ENCODE measurements around the gene AGGF1.
"Not testable (repeated sequence)": the region's sequence is repeated elsewhere in the genome, so short reads cannot be mapped to it uniquely, and the experiment has no call there.

AGGF1 gene, protein sequence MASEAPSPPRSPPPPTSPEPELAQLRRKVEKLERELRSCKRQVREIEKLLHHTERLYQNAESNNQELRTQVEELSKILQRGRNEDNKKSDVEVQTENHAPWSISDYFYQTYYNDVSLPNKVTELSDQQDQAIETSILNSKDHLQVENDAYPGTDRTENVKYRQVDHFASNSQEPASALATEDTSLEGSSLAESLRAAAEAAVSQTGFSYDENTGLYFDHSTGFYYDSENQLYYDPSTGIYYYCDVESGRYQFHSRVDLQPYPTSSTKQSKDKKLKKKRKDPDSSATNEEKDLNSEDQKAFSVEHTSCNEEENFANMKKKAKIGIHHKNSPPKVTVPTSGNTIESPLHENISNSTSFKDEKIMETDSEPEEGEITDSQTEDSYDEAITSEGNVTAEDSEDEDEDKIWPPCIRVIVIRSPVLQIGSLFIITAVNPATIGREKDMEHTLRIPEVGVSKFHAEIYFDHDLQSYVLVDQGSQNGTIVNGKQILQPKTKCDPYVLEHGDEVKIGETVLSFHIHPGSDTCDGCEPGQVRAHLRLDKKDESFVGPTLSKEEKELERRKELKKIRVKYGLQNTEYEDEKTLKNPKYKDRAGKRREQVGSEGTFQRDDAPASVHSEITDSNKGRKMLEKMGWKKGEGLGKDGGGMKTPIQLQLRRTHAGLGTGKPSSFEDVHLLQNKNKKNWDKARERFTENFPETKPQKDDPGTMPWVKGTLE

DNA sequence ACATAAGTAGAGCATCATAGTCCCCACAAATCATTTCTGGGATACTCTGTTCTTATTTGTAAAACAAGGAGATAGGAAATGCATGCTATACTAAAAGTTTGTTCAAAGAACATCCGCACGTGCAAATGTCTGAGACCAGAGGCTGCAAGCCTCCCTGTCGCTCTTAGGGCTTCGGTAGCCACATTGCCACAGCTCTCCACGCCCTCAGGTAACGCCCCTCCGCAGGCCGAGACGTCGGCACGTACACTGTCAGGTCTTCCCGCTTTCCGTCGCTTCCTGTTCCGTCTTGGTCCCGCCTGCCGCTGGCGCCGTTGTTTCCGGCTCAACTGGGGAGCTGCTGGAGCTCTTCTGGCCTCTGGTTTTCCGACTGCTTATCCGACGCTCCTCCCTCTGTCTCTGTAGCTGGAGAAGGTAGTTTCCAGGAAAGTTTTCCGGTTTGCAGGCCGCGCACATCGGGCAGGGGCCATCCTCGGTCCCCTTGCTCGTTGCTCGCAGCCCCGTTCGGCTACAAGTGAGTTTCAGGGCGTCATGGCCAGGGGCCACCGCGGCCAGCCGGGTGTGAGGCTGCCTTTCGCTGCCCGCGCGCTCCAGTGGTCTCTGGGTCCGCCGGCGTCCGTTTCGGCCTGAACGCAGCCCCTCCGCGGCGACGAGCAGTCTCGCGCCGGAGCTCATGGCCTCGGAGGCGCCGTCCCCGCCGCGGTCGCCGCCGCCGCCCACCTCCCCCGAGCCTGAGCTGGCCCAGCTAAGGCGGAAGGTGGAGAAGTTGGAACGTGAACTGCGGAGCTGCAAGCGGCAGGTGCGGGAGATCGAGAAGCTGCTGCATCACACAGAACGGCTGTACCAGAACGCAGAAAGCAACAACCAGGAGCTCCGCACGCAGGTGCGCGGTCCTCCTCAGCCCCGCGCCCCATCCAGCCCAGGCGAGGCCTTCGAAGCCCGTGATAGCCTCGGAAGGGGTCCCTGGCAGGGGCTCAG is at the start of gene AGGF1:
Gene AGGF1 (plus strand): TSS at position 308 of the 975 bp plus-strand sequence. CDS start 363 bp downstream, at position 671.
- DNase-seq (ENCODE audit: low spot score): peak; percentile 77

DNA sequence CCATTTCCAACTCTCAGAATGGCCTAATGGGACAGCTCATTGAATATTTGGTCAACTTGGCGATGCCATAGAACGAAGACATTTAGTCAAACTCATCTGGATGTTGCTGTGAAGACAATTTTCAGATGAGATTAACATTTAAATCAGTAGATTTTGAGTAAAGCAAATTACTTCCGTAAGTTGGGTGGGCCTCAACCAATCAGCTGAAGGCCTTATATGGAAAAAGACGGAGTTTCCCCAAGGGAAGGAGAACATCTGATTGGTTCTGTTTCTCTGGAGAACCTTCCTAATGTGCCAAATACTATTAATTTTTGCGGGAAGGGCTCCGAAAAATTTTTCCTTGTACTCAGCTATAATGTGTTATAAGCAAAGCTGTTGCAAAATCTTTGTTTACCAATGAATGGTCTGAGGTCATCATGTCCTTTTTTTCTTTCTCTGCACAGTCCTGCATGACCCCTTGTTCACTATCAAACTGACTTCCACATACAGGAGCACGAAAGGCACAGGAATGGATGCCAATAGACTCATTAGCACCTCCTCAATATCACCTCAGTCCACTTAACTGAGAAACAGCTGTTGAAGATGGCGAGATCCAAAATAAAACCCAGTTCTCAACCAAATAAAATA is 49.6 kb upstream of the AGGF1 start:
- DNase-seq (ENCODE audit: low spot score): no peak

DNA sequence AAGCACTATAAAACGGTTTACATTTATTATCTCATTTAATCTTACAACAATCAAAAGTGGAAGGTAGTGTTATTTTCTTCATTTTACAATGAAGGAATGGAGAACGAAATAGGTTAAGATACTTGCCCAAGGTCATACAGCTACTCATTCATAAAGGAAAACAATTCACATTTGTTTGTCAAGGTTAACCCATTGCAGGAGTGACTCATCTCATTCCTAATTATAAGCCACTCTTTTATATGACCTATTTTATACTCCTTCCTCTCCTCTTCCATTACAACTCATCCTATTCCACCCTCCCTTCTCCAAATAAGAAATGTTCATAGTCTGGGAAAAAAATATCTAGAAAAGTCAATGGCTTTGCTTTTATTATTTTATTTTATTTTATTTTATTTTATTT is 47.8 kb upstream of the AGGF1 start:
- peak; percentile 70 for DNase-seq (ENCODE audit: low spot score)

DNA sequence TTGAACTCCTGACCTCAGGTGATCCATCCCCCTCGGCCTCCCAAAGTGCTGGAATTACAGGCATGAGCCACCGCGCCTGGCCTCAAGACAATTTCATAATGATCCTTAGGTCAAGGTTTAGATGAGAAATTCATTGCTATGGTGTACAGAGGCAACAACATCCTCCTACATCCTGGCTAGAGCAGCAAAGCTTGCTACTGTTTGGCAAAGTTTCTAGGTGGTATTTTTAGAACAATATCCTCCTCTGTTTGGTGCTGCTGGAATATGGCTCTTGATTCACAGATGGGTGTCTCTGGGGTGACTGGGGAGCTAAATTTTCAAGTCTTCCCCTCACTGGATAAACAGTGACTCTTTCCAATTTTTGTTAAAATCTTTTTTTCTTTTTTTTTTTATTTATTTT is 46.7 kb upstream of the AGGF1 start:
- DNase-seq (ENCODE audit: low spot score): peak; percentile 67

DNA sequence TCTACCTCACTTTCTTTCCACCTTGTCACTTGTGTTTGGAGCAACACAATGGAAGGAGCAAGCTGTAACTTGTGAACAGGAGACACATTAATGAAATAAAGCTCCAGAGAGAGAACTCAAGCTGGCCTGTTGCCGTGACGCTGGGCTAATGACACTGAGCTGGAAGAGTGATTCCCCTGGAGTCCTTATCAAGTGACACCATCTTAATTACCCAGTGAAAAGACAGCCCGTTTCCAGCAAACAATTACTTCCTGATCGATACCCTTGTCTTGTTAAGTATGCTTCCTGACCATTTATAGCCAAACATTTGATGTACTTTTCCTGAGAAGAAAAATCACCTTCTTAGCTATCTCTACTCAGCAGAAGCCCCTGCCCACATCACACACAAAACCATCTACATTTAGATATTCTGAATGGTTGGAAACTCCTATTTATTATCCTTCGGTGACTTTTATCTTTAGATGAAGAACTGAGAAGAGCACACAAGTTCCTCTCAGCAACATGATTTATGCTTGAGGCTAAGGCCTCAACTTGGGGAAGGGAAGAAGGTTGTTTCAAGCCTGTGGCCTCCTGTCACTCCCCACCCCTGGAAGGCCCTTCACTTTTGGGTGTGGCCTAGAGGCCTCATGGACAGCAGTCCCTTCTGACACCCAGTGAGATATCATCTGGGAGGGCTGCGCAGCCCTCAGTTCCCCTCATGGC is 43.2 kb upstream of the AGGF1 start:
- no peak for DNase-seq (ENCODE audit: low spot score)

DNA sequence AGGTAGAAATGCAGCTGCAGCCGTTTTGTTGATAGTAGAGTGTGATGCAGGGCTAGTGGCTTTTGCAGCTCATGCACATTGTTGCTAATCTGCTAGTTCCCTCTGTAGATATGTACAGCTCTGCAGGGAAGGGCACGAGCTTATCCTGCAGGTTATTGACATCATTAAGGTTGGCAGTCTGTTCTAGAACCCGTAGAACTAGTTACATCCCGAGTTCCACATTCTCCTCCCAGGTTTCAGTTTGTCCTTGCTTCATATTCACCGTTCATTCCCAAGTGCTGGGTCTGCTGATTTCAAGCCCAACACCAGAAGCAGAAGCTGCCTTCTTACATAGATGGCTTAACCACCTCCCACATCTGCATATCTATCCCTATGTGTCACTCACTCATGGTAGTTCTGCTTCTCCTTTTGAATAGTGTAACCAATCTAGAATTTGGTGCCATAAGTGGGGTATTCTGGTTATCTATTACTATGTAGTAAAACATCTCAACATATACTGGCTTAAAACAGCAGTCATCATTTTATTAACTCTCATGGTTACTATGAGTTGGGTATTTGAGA is 39.2 kb upstream of the AGGF1 start:
- DNase-seq (ENCODE audit: low spot score): no peak

DNA sequence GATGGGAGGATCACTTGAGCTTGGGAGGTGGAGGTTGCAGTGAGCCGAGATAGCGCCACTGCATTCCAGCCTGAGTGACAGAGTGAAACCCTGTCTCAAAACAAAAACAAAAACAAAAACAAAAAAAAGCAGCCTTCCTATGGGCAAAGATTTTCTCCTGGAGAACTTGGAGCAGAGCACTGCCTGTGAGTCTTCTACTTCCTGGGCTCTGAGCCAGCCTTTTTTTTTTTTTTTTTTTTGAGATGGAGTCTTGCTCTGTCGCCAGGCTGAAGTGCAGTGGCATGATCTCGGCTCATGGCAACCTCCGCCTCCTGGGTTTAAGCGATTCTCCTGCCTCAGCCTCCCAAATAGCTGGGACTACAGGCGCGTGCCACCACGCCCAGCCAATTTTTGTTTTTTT is 36.8 kb upstream of the AGGF1 start:
- DNase-seq (ENCODE audit: low spot score): not testable (repeated sequence)

DNA sequence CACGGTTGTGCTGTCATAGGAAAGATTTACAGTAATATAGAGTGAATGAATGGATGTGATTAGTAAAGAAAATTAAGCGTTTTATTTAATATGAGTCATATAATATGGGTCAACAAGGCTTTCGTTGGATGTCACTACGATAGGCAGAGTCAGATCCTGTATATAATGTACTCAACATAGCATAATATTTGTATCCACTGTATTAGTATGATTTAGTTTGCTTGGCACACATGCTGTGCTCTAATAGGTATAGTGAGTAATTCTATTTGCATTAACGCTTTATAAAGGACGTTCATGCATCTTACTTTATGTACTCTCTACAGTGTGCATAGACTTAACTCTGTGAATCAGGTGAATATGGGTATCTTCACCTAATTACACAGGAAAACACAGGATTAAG is 35.9 kb upstream of the AGGF1 start:
- DNase-seq (ENCODE audit: low spot score): no peak

DNA sequence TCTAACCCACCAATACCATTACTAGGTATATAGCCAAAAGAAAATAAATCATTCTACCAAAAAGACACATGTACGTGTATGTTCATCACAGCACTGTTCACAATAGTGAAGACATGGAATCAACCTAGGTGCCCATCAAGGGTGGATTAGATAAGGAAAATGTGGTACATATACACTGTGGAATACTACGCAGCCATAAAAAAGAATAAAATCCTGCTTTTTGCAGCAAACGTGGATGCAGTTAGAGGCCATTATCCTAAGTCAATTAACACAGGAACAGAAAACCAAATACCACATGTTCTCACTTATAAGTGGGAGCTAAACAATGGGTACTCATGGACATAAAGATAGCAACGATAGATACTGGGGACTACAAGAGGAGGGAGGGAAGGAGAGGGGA is 32.0 kb upstream of the AGGF1 start:
- DNase-seq (ENCODE audit: low spot score): not testable (repeated sequence)

DNA sequence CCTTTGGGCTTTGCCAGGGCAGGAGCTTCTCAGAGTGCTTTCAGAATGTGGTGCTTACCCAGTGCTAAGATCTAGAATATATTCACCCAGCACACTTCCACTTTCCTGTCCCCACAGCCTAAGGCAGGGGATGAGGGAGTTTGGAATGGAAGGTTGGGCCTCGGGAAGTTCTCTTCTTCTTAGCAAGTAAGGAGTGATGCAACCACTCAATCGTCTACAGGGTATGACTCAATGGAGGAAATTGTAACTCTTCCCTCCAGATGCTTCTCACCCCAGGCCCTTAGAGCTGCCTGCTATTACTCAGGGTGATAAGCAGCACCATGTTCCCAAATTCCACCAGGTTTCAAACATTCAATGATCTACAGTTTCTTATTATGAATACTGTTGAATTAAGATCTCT is 30.8 kb upstream of the AGGF1 start:
- DNase-seq (ENCODE audit: low spot score): no peak

DNA sequence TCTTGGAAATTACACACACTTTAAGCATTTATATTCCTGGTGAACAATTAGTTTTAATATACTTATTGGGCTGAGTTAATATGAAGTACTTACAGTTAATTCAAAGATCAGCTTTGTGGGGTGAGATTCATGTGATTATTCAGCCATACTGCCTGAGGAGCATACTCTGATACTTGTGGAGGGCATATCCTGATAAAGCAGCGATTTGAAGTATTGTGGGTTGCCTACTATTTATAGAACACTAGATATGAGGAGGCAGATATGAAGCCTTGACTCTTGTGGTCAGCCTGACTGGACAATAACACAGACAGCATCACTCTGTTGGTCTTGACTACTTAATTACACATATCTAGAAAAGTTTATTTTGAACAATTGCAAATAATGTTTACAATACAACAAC is 27.0 kb upstream of the AGGF1 start:
- peak; percentile 20 for DNase-seq (ENCODE audit: low spot score)

DNA sequence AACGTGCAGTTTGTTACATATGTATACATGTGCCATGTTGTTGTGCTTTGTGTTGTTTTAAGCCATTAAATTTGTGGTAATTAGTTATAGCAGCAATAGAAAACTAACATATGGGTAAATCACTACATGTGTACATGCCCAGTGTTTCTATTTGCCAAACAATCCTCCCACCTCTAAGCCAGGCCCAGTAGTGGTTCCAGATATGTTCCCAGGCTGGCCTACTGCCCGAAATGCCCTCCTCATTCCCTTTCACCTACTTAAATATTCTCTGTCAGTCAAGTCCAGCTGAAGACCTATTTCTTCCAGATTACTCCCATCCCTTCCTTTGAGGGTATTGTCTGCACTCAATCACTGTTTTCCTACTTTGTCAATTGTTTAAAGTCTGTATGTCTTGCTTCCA is 24.1 kb upstream of the AGGF1 start:
- no peak for DNase-seq (ENCODE audit: low spot score)

DNA sequence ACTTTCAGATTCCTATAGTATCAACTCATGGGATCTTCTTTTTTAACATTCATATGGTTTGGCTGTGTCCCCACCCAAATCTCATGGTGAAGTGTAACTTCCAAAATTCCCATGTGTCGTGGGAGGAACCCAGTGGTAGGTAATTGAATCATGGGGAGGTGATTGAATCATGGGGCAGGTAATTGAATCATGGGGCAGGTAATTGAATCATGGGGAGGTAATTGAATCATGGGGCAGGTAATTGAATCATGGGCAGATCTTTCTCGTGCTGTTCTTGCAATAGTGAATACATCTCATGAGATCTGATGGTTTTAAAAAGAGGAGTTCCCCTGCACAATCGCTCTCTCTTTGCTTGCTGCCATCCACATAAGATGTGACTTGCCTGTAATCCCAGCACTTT is 21.8 kb upstream of the AGGF1 start:
- no peak for DNase-seq (ENCODE audit: low spot score)

DNA sequence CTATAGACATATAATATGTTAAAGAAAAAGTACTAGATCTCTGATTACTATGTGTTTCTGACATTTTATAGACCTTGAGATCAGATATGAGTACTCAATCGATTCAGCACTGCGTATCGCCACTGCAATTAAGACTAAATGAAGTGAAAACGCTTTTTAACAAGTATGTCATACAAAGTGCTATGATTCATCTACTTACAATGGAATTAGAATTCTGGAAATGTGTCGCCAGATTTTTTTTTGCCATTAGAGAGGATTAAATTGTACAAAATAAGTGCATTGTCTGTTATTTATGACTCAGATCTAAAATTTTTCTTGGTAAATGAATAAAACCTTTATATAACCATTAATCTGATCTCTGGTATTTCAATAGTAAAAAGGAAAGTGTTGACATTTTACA is 20.0 kb upstream of the AGGF1 start:
- peak; percentile 25 for DNase-seq (ENCODE audit: low spot score)

DNA sequence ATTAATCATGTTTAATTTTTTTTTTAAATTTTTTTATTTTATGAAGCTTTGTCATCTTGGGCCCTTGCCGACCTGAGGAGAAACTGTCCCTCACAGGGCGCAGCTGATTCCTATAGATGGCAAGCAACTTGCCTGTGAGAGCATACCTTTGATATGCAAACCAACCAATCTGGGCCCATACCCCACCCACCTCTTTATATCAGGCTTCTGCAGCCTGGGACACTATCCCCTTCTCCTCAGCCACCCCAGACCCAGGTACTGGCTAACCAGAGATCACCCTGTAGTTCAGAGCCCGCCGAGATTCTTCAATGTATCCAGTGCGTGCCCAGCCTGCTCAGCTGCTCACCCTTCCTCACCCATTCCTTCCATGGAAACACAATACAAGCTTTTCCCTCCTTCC is 18.7 kb upstream of the AGGF1 start:
- no peak for DNase-seq (ENCODE audit: low spot score)

DNA sequence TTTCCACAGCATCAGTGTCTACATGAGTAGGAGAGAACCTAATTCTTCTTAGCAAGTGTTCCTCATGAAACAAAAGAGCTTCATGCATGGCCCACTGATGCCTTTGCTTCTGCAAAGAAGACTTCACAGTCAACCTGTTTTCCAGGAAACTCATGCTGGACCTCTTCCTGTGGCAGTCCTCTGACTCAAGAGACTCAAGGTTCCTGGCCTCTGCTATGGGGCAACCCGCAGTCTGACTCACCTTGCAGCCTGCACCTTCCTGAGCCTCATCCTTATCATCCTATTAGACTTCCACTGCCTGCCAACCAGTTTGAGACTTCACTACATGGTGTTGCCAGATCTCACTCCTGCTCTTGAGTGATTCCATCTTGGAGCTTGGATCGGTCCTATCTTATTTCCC is 17.6 kb upstream of the AGGF1 start:
- no peak for DNase-seq (ENCODE audit: low spot score)

DNA sequence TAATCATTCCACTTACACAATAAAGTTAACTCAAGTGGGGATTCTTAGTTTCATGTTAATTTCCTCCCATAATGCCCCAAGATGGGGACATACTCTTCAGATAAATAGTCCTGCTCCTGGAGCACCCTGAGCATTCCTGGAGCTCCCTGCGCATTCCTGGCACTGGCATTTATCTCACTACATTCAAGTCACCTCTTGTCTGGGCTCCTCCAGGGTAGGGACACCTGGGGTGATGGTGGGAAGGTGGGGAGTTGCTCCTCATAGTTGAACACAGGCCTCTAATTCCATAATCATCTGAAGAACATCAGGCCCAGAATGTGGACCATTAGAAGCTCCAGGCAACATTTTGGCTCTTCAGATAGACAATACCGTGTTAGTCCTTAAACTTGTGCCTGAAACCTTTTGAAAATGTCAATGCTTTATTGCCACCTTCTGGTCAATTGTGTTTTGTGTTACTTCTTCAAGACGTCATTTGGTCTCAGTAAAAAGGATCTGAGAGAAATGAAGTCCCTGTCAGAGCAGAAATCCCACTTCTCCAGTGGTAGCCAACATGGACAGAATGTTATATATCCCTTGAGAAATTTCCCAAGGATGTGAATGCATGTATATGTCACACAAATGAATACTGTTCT is 14.2 kb upstream of the AGGF1 start:
- DNase-seq (ENCODE audit: low spot score): peak; percentile 20

DNA sequence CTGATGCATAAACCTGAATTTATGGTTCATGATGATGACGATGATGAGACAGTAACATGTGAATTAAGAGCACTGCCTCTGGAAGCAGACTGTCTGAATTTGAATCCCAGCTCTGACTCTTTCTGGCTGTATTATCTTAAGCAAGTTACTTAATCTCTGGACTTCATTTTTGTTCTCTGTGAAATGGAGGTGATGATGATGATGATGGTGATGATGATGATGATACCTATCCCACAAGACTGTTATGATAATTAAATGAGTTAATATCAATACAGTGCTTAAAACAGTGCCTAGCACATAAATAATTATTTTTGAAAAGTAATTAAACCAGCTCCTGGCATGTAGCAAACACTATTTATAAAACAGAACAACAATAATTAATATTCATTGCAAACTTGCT is 13.2 kb upstream of the AGGF1 start:
- no peak for DNase-seq (ENCODE audit: low spot score)

DNA sequence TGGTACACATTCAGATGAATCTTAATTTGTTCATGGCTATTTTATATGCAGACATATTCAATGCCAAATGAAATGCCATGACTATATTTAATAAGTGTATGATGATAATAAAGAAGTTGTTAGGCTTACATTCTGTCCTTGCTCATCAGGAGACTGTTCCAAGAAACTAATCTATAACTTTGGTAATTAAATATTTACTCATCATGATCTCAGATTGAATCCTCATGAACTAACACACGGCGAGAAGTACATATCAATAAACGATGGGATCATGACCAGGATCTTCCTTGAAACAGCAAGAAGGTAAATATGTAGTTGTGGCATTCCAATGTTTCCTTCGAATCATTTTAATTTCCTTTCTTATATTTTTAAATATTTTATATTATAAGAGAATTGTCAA is 12.5 kb upstream of the AGGF1 start:
- DNase-seq (ENCODE audit: low spot score): no peak
